NCI-H526 treated with DMSO at 0.1 percent for 48 hours (cell line): ENCODE results near the gene CDC6.

ENCODE experiments used
- DNase-seq: peaks from one replicate; lab custom pipeline; 2025; lab: John Stamatoyannopoulos, UW

CDC6 gene

DNA sequence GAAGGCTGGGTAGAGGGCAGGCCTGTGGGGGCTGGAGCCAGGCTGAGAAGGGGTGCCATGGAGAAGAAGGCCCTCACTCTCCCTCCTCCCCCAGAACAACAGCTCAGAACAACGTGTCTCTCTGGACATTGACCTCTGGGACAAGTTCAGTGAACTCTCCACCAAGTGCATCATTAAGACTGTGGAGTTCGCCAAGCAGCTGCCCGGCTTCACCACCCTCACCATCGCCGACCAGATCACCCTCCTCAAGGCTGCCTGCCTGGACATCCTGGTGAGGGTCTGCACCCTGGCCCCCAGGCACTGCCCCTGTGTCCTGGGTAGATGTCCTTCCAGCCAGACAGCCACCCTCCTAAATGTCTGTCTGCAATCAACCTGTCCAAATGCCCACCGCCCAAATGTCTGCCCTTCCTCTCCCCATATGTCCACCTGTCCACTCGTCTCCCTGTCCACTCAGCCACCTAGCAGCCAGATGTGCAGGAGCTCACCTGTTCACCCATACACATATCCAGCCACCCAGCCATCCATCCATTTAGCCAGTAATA lies 64.6 kb downstream of the CDC6 start:
- no peak for DNase-seq

DNA sequence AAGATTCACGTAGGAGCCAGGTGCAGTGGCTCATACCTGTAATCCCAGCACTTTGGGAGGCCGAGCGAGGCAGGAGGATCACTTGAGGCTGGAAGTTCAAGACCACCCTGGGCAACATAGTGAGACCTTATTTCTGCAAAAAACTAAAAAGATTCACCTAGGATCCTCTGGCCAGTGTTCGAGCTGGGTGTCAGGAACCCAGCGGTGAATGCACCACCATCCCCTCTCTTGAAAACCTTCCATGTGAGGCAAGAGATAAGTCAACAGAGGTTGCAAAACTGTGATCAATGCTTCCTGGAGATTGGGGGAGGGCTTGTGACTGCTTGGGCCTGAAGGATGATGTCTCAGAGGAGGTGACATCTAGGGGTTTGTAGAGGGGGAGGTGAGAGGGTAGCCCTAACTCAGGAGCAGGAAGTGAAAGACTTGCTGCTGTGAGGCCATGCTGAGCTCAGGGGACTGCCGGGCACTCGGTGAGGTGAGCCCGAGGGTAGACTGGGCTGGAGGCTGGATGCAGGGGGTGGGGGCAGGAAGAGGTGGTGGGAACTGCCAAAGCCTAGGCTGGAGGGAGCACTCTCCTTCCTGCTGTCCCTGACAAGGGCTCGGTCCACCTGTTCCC lies 65.2 kb downstream of the CDC6 start:
- DNase-seq, result no peak
